ENCODE measurements around the gene KCNJ10. TPM values are rescaled to one million over a fixed set of nuclear protein-coding genes. Genes with fewer than 3 reads are reported as not detected.

Gene KCNJ10
- total RNA-seq, 6 experiments from 2014 or later = 0.23 to 3.1 (median 0.31) TPM; not detected in 1

DNA sequence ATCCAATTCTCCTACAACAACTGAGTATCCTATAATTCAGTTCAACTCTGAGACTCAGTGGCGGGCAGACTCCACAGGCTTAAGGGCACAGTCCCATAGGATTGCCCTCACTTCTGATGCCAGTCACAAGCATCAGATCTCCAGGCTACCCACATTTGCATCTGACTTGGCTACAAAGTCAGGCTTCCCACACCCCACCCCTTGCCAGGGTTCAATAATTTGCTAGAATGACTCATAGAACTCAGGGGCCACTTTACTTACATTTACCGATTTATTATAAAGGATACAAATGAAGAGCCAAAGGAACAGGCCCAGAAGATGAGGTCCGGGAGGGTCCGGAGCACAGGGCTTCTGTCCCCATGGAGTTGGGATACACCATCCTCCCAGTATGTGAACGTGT, 80.0 kb downstream of the KCNJ10 start:
- no peak for ATAC-seq
- DNase-seq = no peak
- Histone ChIP-seq H3K4me1 (peaks cover 0 to 16% (median 5%) of the 10 kb centered on the region in 4 donors), H3K9me3 (no peaks in the 10 kb centered on the region), H3K4me3 (no peak overlapping the region), H3K36me3 (no peaks in the 10 kb centered on the region), H3K27me3 (no peaks in the 10 kb centered on the region), H3K27ac (no peak overlapping the region)
- WGBS (ENCODE audit: insufficient coverage, low coverage, low lambda C conversion rate, missing lambda C conversion rate) = 82% methylated on average over 3 of the region's 5 CpGs
- no peak for TF ChIP-seq POLR2A (IDR thresholded peaks at IDR 0.05)
- TF ChIP-seq, protein P1, sequence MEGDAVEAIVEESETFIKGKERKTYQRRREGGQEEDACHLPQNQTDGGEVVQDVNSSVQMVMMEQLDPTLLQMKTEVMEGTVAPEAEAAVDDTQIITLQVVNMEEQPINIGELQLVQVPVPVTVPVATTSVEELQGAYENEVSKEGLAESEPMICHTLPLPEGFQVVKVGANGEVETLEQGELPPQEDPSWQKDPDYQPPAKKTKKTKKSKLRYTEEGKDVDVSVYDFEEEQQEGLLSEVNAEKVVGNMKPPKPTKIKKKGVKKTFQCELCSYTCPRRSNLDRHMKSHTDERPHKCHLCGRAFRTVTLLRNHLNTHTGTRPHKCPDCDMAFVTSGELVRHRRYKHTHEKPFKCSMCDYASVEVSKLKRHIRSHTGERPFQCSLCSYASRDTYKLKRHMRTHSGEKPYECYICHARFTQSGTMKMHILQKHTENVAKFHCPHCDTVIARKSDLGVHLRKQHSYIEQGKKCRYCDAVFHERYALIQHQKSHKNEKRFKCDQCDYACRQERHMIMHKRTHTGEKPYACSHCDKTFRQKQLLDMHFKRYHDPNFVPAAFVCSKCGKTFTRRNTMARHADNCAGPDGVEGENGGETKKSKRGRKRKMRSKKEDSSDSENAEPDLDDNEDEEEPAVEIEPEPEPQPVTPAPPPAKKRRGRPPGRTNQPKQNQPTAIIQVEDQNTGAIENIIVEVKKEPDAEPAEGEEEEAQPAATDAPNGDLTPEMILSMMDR (IDR thresholded peaks at IDR 0.05) = no peak
- intact Hi-C loops (cut with DNase I) = no loop called here

GRCh38 chr1:159989581-159989980, 80.4 kb downstream of the KCNJ10 start:
- H3K27ac ChIP-seq = no peak overlapping the region
- H3K27me3 ChIP-seq = no peaks in the 10 kb centered on the region
- H3K36me3 ChIP-seq = no peaks in the 10 kb centered on the region
- peaks cover 0 to 16% (median 5%) of the 10 kb centered on the region in 4 donors for H3K4me1 ChIP-seq
- ATAC-seq (no peak), DNase-seq (no peak)
- H3K4me3 ChIP-seq = no peak overlapping the region
- WGBS (ENCODE audit: insufficient coverage, low coverage, low lambda C conversion rate, missing lambda C conversion rate) = 87% methylated on average over 3 of the region's 3 CpGs
- no peak for TF ChIP-seq POLR2A (IDR thresholded peaks at IDR 0.05)
- TF ChIP-seq, protein P1 (IDR thresholded peaks at IDR 0.05) = no peak
- H3K9me3 ChIP-seq = no peaks in the 10 kb centered on the region
- intact Hi-C loops (cut with DNase I) = no loop called here

GRCh38 chr1:159988006-159988405, 82.0 kb downstream of the KCNJ10 start:
- ATAC-seq (no peak), DNase-seq (no peak)
- Histone ChIP-seq H3K4me1 (peaks cover 0 to 16% (median 5%) of the 10 kb centered on the region in 4 donors), H3K27me3 (no peaks in the 10 kb centered on the region), H3K36me3 (no peaks in the 10 kb centered on the region), H3K4me3 (no peak overlapping the region), H3K9me3 (no peaks in the 10 kb centered on the region), H3K27ac (no peak overlapping the region)
- no peak for TF ChIP-seq POLR2A (IDR thresholded peaks at IDR 0.05)
- TF ChIP-seq, protein P1 (IDR thresholded peaks at IDR 0.05) = no peak
- intact Hi-C loops (cut with DNase I) = no loop called here
- WGBS (ENCODE audit: insufficient coverage, low coverage, low lambda C conversion rate, missing lambda C conversion rate) = 86% methylated on average over 1 of the region's 1 CpG

GRCh38 chr1:159987186-159987585, 82.8 kb downstream of the KCNJ10 start:
- ATAC-seq = no peak
- no peak for DNase-seq
- intact Hi-C loops (cut with DNase I) = no loop called here

More at GRCh38 chr1:159987186-159987585, 82.8 kb downstream of the KCNJ10 start:
- Histone ChIP-seq H3K4me1 (peaks cover 0 to 14% (median 4%) of the 10 kb centered on the region in 4 donors), H3K4me3 (no peak overlapping the region), H3K27ac (no peak overlapping the region), H3K9me3 (no peaks in the 10 kb centered on the region), H3K27me3 (no peaks in the 10 kb centered on the region), H3K36me3 (no peaks in the 10 kb centered on the region)
- TF ChIP-seq, protein P1 (IDR thresholded peaks at IDR 0.05) = no peak
- WGBS (ENCODE audit: insufficient coverage, low coverage, low lambda C conversion rate, missing lambda C conversion rate) = 73% methylated on average over 4 of the region's 4 CpGs

Measured in right lobe of liver (tissue), 6 donors.